B cell (primary cell): Measurements from ENCODE around the gene MVD.

Experiments used
- EZH2 ChIP-seq: IDR thresholded peaks from 2 replicates; pipeline ENCODE4 v1.6.1; 2012; ENCODE audit warnings: borderline replicate concordance, low read depth, mild to moderate bottlenecking, moderate library complexity, low read length; ENCODE audit not compliant: insufficient read depth, poor library complexity, severe bottlenecking
- TF ChIP-seq, protein P1 (sequence below): fragments of 200-600 bp; IDR thresholded peaks from one replicate; pipeline ENCODE4 v1.8.0; 2022; ENCODE audit warnings: antibody characterized with exemption, mild to moderate bottlenecking

DNA sequence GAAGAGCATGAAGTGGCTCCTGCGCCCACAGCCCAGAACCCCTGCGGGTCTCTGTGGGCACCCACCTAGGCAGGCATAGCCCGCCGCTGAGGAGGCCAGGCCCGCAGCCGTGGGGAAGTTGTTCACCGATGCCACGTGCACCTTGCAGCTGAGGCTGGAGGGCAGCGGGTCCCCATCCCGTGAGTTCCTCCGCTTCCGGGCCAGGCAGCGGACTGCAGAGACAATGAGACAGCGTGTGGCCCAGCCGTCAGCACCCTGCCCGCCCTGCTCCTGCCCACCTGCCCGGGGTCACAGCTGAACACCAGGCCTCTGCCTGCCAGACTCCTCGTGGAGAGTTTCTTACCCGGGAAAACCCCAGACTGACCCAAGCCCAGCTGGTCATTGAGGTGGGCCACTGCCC lies 5.5 kb downstream of the MVD start:
- TF ChIP-seq, protein P1, sequence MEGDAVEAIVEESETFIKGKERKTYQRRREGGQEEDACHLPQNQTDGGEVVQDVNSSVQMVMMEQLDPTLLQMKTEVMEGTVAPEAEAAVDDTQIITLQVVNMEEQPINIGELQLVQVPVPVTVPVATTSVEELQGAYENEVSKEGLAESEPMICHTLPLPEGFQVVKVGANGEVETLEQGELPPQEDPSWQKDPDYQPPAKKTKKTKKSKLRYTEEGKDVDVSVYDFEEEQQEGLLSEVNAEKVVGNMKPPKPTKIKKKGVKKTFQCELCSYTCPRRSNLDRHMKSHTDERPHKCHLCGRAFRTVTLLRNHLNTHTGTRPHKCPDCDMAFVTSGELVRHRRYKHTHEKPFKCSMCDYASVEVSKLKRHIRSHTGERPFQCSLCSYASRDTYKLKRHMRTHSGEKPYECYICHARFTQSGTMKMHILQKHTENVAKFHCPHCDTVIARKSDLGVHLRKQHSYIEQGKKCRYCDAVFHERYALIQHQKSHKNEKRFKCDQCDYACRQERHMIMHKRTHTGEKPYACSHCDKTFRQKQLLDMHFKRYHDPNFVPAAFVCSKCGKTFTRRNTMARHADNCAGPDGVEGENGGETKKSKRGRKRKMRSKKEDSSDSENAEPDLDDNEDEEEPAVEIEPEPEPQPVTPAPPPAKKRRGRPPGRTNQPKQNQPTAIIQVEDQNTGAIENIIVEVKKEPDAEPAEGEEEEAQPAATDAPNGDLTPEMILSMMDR, result no peak
- no peak for TF ChIP-seq EZH2
